ENCODE data around the gene KLHL40.

Gene KLHL40

DNA sequence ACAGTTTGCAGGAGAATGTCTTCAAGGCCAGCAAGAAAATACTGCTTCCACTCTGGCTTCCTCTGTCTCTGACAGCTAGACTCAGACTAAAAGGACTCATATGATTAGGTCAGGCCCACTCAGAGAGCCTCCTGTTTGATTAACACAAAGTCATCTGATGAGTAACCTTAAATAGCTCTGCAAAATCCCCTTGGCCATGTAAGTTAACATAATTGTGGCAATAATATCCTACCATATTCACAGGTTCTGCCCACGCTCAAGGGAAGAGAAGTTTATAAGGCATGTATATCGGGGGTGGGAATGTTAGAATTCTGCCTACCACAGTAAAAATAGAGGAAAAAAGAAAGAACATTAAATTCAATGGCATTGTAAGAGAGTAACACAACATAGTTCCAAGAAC lies 37.9 kb downstream of the KLHL40 start:
- DNase-seq (ENCODE audit: low read depth) = no peak

DNA sequence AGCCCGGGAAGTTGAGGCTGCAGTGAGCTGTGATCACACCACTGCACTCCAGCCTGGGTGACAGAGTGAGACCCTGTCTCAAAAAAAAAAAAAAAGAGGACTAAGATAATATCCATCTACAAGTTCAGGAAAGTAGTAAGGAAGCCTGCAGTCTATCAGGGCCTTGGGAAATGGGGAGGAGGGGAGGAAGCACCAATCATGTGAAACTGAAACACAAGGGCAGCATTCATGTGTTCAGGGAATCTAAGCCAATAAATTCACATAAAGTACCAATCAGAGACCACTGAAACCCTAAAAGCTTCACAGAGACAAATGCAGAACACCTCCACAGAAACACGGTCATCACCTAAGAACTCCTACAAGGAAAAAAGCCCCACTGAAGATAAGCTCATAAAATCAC lies 40.1 kb downstream of the KLHL40 start:
- DNase-seq (ENCODE audit: low read depth) = no peak

DNA sequence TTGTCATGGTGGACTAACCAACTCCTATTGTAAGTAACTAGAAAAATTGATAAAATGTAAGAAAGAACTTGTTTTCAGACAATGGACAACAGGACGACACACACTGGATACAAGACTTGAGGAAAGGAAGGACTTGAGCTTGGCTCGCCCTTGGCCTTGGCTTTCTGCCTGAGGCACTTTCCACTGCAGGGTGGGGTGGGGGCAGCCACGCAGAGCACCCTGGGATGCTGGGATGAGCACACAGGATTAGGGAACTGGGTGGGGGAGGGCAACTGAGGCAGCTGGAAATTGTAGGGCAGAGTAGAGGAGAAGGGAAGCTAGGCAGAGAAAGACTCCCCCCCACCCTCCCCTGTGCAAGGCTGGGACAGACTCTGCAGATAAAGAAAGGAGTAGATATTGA lies 42.7 kb downstream of the KLHL40 start:
- DNase-seq (ENCODE audit: low read depth) = no peak

DNA sequence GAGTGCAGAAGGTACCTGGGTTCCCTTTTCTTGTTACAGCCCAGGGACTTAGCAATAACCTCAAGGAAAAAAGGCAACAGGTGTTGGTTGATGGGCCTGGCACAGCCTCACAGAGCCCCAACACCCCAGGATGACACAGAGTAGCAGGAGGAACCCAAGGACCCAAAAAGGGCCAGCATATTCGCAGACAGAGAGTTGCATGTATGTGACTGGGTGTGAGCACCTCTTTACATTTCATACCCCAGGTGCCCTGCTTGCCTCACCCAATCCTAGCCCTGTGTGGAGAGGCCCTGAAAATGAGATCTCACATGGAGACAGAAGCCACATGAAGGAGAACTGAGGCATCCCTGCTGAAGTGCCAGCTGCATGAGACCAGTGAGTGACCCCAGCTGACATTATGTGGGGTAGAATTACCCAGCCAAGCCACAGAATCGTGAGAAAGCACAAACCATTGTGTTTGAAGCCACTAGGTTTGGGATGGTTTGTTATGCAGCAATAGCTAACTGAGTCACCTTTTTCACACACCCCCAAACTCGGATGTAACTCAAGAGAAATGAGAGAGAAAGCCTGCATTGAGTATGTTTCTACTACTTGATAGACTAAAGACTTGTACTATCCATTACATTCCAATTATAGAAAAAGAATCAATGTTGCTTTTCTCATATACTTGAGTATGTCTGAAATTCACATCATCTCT lies 43.5 kb downstream of the KLHL40 start:
- DNase-seq (ENCODE audit: low read depth) = no peak

DNA sequence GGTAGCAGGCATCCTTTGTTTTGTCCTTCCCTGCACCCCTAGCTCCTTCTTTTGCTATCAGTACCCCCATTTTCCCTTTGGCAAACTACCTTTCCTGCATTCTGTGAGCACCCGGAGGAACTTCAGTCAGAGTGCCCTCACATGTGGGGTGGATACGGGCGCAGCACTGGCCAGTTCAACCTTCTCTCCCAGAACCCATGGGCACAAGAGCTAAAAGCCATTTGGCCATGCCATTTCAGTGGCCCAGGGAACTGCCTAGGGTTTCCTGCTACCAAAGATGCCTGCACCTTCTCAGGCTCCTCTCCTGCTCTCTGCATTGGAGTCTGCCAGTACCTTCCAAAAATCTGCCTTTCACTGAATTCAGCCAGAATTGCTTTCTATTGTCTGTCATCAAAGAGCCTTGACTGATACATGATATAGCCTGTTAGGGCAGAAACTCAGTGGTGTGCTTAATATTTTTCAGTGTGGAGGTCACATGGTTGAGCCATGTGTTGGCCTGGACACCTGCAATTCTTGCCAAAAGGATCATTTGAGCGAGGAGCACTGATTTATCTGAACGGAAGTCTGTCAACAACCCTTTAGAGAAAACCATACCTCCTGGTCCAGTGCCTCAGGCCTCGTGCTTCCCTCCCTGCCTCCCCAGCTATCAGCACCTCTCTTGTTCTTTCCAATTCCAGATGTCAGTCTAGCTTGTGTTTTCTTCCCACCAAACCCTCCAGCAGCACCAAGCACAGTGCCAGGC lies 44.2 kb downstream of the KLHL40 start:
- no peak for DNase-seq (ENCODE audit: low read depth)

DNA sequence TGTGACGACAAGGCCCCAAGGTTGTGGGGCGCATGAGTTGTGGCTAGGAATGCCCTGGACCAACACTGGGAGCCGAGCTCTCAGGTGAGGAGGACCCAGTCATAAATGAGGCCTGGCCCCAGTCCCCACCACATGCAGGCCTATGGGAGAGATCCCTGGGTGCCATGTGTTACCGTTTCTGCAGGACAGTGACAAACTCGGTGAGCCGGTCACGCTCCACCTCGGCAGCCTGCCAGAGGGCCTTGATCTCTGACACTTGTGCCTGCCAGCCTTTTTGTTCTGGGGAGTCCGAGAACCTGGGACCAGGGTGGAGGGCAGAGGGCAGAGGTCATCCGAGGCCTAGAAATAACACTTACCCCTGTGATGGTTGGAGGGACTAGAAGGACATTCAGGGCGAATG lies 45.0 kb downstream of the KLHL40 start:
- DNase-seq (ENCODE audit: low read depth) = no peak

DNA sequence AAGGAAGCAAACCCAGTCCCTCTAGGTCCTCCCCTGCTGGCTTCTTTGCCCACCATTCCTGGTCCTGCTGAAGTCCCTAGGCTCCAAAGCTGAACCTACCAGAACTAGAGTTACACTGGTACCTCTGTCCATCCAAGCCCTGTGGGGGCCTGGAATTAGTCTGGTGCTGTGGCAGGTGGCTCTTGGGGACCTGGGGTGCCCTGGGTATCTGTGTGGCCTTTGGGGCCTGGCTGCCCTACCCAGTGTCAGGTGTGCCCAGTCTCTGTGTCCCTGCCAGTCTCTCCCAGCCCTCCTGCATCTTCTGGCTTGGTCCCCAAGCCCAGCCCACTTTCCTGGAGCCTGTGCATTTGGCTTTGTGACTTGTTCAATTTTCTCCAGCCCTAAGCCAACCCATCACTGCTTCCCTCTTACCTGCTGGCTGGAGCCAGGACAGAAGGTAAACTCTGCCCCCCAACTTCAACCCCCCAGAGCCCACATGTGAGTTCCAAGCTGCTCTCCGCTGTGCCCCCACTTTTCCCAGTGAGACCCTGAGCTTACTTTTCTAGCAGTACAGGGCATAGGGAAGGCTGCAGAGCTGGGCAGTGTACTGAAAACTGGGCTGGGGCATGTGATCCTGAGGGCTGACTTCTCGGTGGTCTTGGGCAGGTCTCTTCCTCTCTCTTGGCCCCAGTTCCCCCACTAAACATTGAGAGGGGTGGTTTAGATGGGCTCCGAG lies 45.5 kb downstream of the KLHL40 start:
- no peak for DNase-seq (ENCODE audit: low read depth)

DNA sequence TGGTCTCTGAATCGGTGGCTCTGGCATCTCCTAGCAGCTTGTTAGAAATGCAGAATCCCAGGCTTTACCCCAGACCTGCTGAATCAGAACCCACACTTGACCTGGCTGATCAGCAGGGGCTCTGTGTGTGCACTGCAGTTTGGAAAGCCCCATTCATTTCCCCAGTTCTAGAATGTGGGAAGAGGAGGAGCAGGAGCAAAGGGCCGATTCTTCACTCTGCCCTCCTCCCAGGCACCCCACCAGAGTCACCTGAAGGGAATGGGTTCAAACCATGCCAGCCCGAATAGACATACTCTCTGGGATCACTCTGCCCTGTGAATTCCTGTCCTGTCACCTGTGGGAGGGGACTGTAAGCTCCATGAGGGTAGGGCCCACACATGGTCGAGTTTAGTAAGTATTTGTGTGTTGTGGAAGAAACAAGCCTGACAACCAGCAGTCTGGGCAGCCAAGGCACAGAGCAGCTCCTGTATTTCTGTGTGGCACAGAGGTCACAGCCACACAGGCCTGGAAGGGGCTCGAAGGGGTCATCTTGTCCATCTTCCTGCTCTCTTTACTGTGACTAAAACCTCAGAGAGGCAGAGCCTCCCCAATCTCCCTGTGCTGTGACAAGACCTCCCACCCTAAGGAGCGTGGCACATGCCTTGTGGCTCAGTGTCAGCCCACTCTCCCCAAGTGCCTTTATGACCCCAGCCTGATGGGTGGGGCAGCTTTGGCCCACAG lies 46.3 kb downstream of the KLHL40 start:
- DNase-seq (ENCODE audit: low read depth) = no peak

DNA sequence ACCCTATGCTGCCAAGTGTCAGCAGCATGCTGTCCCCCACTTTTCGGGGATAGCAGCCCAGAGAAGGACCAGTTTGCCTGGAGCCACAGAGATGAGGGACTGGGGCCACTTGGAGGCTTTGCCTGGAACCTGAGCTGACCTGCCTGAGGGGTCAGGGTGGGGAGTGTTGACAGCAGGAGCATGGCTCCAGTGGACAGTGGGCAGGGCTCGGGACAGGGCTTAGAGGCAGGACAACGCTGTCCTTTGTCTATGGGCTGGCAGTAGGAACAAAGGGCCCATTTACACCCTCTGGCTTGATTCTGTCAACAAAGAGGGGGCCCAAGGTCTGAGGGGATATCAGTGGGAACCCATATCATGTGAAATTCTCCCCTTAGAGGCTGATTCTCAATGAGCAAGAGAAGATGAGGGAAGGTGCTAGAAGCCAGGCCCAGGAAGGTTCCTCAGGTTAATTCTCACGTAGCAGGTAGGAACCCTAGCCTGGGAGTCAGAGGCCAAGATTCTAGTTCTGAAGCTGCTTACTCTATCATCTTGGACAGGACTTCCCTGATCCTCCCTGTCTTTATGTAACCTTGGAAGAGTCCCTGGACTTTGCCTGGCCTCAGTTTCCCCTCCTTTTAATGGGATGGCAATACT lies 47.0 kb downstream of the KLHL40 start:
- DNase-seq (ENCODE audit: low read depth) = no peak

DNA sequence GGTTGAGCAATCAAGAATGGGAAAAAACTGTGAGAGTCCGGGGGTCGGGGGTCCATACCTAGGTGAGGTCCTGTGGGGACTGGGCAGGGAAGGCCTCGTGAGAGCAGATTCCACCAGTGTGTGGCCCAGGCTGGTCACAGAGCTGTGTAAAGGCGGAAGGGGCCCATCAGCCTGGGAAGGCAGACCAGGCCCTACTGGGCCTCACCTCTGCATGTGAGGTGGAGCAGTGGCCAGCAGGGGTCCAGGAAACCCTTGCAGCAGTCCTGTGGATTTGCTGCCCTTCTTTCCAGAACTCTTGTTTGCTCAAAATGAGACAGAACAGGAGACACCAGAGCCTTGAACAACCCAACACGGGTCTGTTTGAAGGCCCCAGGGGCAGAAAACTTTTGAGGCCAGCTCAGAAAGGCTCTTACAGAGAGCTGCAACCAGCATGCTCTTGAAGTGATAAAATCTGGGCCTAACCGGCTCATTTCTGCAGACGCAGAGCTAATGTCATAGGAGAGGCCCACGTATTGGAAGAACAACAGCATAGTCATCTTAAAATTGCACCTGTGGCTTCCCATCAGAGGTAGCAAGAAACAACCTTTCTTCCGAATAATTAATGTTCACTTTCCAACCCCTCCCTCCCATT lies 47.6 kb downstream of the KLHL40 start:
- DNase-seq (ENCODE audit: low read depth) = no peak

DNA sequence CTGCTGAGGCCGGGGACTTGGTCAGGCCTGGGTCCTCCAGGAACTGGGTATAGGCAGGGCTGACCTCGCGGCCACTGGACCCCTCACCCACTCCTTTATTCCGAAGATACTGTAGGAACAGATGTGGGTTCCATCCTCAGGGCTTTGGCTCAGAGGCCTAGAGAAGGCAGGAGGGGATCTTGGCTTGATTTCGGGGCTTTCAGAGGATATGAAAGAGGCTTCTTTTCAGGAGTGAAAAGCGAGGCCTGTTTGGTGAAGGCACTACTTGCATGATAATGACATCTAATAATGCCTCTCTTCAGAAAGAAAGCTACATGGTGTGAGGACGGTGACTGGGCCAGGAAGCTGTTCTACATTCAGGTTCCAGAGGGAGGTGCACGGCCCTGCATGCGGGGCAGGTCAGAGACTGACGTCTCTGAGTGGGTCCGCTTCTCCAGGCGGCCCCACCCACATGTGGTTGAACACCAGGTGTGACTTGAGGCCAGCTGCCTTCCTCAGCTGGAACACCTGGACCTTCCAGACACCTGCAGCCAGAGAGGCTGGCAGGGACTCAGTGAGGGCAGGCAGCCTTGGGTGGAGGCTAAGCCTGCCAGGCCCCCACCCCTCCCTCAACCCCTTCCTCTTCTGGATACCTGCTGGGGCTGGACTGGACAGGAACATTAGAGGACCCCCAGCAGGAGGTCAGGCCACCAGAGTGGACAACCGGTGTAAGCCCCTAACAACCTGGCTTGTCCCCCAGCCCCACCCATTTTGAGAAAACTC lies 48.3 kb downstream of the KLHL40 start:
- DNase-seq (ENCODE audit: low read depth) = no peak

DNA sequence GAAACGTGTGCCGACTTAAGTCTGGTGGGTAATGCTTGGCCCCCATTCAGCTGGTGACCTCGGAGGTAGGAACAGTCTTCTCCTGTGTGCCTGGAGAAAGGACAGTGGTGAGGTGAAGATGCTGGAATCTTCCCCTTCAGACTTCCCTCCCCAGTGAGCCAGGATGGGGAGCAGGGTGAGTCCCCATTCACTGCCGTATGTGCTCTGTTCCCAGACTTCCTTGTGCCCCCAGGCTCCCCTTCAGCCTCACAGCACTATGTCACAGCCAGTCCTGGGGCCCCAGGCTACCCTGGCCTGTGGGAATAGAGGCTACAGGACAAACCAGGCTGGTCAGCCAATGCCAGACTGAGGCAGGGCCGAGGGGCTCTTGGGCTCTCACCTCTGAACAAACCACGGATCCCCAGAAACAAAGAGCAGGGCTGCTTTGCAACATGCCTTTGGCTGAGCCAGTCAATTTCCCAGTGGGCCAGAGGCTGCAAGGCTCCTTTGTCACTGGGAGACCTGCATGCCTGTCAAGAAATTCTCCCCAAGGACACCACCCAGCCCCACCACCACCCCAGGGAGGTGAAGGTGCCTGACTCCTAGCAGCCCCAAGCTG lies 49.0 kb downstream of the KLHL40 start:
- DNase-seq (ENCODE audit: low read depth) = no peak

DNA sequence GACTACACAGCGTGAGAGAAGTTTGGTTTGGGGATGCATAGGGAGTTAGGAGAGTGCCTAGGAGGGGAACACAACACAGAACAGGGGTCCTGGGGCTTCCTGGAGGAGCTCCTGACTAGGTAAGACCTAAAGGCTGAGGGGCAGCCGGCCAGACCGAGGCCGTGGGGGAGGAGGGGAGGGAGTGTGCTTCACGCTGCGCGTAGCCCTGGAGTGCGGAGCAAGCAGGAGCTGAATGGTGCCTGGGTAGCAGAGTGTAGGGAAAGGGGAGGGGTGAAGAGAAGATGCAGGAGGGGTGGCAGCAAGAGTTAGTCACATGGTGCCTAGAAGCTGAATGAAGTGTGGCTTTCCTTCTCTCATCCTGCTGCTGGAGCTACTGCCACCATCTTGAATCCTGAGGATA lies 49.7 kb downstream of the KLHL40 start:
- DNase-seq (ENCODE audit: low read depth) = no peak

DNA sequence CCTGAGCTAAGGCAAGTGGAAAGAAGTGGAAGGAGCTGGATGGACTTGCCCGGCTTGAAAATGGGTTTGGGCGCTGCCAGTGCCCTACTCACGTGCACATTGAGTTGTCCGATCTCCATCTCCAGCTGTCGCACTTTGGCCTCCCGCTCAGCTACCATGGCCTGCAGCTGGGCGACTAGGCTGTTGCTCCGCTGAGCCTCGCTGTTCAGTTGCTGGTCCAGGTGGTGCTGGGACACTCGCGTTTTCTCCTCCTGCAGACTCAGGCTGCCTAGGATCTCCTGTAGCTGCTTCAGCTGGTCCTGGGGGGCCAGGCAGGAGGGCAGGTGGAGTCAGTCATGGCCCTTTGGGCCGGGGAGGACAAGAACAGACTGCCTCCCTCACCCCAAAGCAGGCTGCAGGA lies 50.3 kb downstream of the KLHL40 start:
- no peak for DNase-seq (ENCODE audit: low read depth)

DNA sequence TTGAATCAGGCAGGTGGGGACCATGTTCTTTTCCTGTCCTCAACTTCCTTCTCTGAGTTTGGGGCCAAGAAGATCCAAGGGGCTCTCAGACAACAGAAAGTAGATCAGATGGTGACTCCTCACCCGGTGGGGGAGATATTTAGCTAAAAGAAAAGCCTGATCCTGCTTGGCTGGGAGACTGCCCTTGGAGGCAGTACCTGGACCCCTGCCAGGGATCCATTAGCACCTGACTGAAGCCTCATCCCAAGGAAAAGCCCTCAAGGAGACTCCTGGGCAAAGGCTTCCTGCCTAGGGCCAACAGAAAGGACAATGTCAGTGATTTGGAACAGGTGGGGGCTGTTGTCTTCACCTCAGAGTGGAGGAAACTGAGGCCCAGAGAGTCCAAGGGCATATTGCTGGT lies 50.7 kb downstream of the KLHL40 start:
- DNase-seq (ENCODE audit: low read depth) = no peak

DNA sequence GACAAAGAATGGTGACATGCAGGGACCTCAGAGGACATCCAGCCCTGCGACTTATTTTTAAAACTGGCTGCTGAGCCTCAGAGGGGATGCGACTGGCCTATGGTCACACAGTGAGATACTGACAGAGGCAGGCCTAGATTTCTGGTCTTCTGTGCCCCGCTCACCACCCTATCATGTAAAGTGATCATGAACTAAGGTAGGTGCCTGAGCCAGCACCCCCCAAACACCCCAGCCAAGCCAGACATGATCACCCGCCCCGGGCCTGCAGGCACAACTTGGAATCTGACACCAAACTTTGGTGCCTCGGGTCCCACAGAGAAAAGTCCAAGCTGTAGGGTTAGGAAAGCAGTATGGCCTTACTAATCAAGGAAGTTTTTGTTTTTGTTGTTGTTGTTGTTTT lies 51.2 kb downstream of the KLHL40 start:
- DNase-seq (ENCODE audit: low read depth) = no peak

DNA sequence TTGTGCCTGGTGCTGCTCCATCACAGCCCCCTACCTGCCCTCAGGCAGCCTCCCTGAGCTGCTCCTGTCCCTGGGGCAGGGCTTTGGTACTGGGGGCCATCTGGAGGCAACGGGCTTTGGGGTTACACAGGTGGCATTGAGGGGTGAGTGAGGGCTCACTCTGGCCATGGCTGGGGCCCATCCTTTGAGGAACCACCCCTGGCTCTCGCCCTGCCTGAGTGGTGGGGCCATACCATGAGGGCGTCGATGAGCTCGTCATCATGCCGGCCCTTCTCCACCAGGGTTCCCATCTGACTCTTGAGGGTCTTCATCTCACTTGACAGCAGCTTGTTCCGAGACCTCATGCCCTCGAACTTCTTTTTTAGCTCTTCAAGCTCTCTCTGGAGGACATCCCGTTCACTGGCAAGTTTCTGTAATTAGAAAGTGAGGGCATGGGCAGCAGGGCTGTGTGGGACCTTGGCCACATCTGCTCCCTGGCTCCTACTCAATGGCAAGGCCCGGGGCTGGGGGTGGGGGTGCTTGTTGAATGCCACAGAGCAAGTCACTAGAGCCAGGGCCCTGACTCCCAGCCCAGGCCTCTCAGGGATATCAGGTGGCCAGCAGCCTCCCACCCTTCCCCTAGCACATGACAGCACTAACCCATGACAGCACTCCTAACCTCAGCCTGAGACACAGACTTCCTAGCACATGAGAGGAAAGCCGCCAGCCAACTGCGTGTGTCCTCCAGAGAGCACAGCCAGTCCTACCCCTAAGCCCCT lies 54.2 kb downstream of the KLHL40 start:
- no peak for DNase-seq (ENCODE audit: low read depth)

DNA sequence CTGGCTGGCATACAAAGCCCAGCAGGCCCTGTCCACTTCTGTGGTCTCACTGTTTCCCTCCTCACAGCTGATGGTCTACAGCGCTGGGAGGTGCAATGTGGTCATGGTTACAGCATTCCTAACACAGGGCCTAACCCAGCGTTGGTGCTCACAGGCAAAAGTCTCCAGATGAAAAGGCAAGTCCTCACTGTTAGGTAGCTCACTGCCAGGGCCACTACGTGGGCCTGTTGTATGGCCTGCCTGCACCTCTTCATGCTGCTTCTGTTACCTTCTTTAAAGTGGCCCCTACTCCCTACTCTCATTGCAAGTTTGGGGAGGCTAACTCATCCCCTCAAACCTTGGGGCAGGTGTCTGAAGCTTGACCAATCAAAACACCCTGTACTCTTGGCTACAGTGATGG lies 56.5 kb downstream of the KLHL40 start:
- DNase-seq (ENCODE audit: low read depth) = no peak

All from amniotic epithelial cell (primary cell).